HUES48 (cell line): ENCODE data around the gene TBC1D22A.

ENCODE experiments used
- H3K27ac ChIP-seq: one replicate; pipeline ENCODE4 v1.7.0; 2013; ENCODE audit warnings: low read depth, low read length, inconsistent platforms
- H3K27me3 ChIP-seq: 2 replicates; pipeline ENCODE4 v1.6.1; 2013; ENCODE audit warnings: mild to moderate bottlenecking, low read length; ENCODE audit not compliant: control insufficient read depth, insufficient read depth
- H3K36me3 ChIP-seq: 2 replicates; pipeline ENCODE4 v1.6.1; 2013; ENCODE audit warnings: low read length; ENCODE audit not compliant: control insufficient read depth, insufficient read depth
- H3K4me1 ChIP-seq: 2 replicates; pipeline ENCODE4 v1.6.1; 2013; ENCODE audit warnings: mild to moderate bottlenecking, low read length; ENCODE audit not compliant: control insufficient read depth, insufficient read depth
- H3K4me3 ChIP-seq: 2 replicates; pipeline ENCODE4 v1.5.1; 2013; ENCODE audit warnings: mild to moderate bottlenecking, low read depth, low read length
- H3K9ac ChIP-seq: 2 replicates; pipeline ENCODE4 v1.6.1; 2013; ENCODE audit warnings: mild to moderate bottlenecking, low read depth, low read length, moderate library complexity
- H3K9me3 ChIP-seq: 2 replicates; pipeline ENCODE4 v1.6.1; 2013; ENCODE audit warnings: low read length; ENCODE audit not compliant: control insufficient read depth, insufficient read depth

Gene TBC1D22A

GRCh38 chr22:47006433-47006832, 244.0 kb downstream of the TBC1D22A start:
- no peaks in the 10 kb centered on the region for H3K27me3 ChIP-seq
- no peaks in the 10 kb centered on the region for H3K9me3 ChIP-seq
- no peaks in the 10 kb centered on the region for H3K4me1 ChIP-seq
- no peak overlapping the region for H3K9ac ChIP-seq
- peaks cover 8% of the 10 kb centered on the region for H3K36me3 ChIP-seq
- no peak overlapping the region for H3K4me3 ChIP-seq
- H3K27ac ChIP-seq = no peak overlapping the region

DNA sequence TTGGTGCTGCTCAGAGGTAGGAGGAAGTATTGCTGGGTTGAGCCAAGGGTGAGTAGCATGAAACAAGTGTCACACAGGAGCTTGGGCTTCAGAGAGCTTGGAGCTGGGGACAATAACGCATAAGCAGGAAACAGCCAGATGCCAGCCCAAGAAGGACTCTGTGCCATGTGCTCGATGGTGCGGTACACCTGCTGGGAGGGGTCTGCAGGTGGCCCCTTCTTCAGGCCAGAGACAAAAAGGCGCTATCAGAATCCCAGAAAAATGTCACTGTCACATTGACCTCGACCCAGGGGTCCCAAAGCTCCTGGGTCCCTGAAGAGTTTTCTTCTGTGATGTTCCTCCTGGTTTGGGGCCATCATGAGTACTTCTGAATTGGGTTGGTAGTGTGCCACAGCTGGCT, 244.4 kb downstream of the TBC1D22A start:
- peaks cover 8% of the 10 kb centered on the region for H3K36me3 ChIP-seq
- no peaks in the 10 kb centered on the region for H3K4me1 ChIP-seq
- H3K27ac ChIP-seq = no peak overlapping the region
- H3K9me3 ChIP-seq = no peaks in the 10 kb centered on the region
- no peak overlapping the region for H3K4me3 ChIP-seq
- no peak overlapping the region for H3K9ac ChIP-seq
- no peaks in the 10 kb centered on the region for H3K27me3 ChIP-seq

DNA sequence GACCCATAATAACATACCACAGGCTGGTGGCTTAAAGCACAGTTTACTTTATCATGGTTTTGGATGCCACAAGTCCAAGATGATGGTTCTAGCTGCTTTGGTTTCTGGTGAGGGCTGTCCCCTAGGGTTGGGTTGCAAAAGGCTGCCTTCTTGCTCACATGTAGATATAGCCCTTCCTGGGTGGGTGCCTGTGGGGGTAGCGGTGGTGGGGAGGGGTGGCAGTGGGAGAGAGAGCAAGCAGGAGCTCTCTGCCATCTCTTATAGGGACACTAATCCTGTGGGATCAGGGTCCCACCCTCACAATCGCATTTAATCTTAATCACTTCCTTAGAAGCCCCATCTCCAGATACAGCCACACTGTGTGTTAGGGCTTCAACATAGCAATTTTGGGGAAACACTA, 245.0 kb downstream of the TBC1D22A start:
- no peaks in the 10 kb centered on the region for H3K4me1 ChIP-seq
- H3K36me3 ChIP-seq = peaks cover 8% of the 10 kb centered on the region
- H3K4me3 ChIP-seq = no peak overlapping the region

DNA sequence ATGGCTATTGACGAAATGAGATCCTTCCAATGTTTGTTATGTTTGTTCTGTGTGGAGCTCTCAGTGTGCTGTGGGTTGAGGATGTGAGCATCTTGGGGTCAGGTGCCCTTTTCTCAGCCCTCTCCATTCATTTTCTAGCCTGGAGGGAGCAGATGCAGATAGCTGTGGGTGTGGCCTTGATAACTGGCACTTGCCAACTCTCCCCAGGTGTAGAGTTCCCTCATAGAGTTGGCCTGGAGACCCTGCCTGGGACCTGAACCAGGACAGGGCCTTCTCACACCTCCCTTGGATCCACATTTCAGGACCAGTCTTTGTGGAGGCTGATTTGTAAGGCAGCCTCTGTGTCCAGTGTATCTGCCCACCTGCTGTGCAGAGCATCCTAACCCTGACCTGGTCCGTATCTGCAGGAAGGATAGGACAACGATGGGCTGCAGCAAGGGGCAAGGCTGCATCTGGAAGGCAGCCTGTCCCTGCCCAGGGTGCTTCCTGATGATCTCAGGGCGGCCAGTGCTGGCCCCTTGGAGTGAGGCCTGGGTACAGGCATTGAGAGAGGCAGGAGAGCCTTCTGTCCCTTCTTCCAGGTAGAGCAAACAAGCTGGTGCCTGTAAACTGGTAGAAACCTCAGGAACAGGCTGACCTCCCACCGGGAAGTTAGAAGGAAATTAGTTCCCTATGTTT, 245.9 kb downstream of the TBC1D22A start:
- Histone ChIP-seq H3K9me3 (no peaks in the 10 kb centered on the region), H3K27me3 (no peaks in the 10 kb centered on the region), H3K36me3 (peaks cover 8% of the 10 kb centered on the region), H3K4me1 (no peaks in the 10 kb centered on the region), H3K27ac (no peak overlapping the region), H3K9ac (no peak overlapping the region), H3K4me3 (no peak overlapping the region)

More for the DNA sequence above, 245.0 kb downstream of the TBC1D22A start:
- no peaks in the 10 kb centered on the region for H3K9me3 ChIP-seq
- H3K9ac ChIP-seq = no peak overlapping the region
- no peaks in the 10 kb centered on the region for H3K27me3 ChIP-seq
- no peak overlapping the region for H3K27ac ChIP-seq

GRCh38 chr22:47009304-47010101, 247.1 kb downstream of the TBC1D22A start:
- no peaks in the 10 kb centered on the region for H3K4me1 ChIP-seq
- no peaks in the 10 kb centered on the region for H3K9me3 ChIP-seq
- H3K4me3 ChIP-seq = no peak overlapping the region
- H3K27me3 ChIP-seq = no peaks in the 10 kb centered on the region
- H3K27ac ChIP-seq = no peak overlapping the region
- no peak overlapping the region for H3K9ac ChIP-seq
- H3K36me3 ChIP-seq = peaks cover 8% of the 10 kb centered on the region

GRCh38 chr22:47010211-47010610, 247.8 kb downstream of the TBC1D22A start:
- no peak overlapping the region for H3K9ac ChIP-seq
- no peak overlapping the region for H3K27ac ChIP-seq
- H3K4me3 ChIP-seq = no peak overlapping the region
- peaks cover 8% of the 10 kb centered on the region for H3K36me3 ChIP-seq
- no peaks in the 10 kb centered on the region for H3K9me3 ChIP-seq
- H3K27me3 ChIP-seq = no peaks in the 10 kb centered on the region
- no peaks in the 10 kb centered on the region for H3K4me1 ChIP-seq

GRCh38 chr22:47011131-47011858, 248.8 kb downstream of the TBC1D22A start:
- peaks cover 8% of the 10 kb centered on the region for H3K36me3 ChIP-seq
- H3K9me3 ChIP-seq = no peaks in the 10 kb centered on the region
- H3K4me1 ChIP-seq = no peaks in the 10 kb centered on the region
- H3K4me3 ChIP-seq = no peak overlapping the region
- no peaks in the 10 kb centered on the region for H3K27me3 ChIP-seq
- H3K9ac ChIP-seq = no peak overlapping the region
- H3K27ac ChIP-seq = no peak overlapping the region

GRCh38 chr22:47011859-47012258, 249.4 kb downstream of the TBC1D22A start:
- Histone ChIP-seq H3K27ac (no peak overlapping the region), H3K36me3 (peaks cover 8% of the 10 kb centered on the region), H3K27me3 (no peaks in the 10 kb centered on the region), H3K4me3 (no peak overlapping the region), H3K4me1 (no peaks in the 10 kb centered on the region), H3K9me3 (no peaks in the 10 kb centered on the region), H3K9ac (no peak overlapping the region)

GRCh38 chr22:47012589-47013370, 250.3 kb downstream of the TBC1D22A start:
- H3K9me3 ChIP-seq = no peaks in the 10 kb centered on the region
- H3K27ac ChIP-seq = no peak overlapping the region
- H3K4me1 ChIP-seq = no peaks in the 10 kb centered on the region
- no peak overlapping the region for H3K9ac ChIP-seq
- H3K27me3 ChIP-seq = no peaks in the 10 kb centered on the region
- peaks cover 8% of the 10 kb centered on the region for H3K36me3 ChIP-seq
- no peak overlapping the region for H3K4me3 ChIP-seq

- H3K36me3 ChIP-seq = peaks cover 6% of the 10 kb centered on the region
- no peaks in the 10 kb centered on the region for H3K4me1 ChIP-seq
- H3K27ac ChIP-seq = no peak overlapping the region
Observed at GRCh38 chr22:47013861-47014635, 251.6 kb downstream of the TBC1D22A start.

More at GRCh38 chr22:47013861-47014635, 251.6 kb downstream of the TBC1D22A start:
- Histone ChIP-seq H3K9me3 (no peaks in the 10 kb centered on the region), H3K27me3 (no peaks in the 10 kb centered on the region), H3K9ac (no peak overlapping the region), H3K4me3 (no peak overlapping the region)
